HEK293 (cell line): Measurements from ENCODE around the gene MSANTD1.

Experiments
- CTCF ChIA-PET: fragments of 350-600 bp; formaldehyde crosslinking; extraction: SDS; loops from one replicate; lab custom pipeline; 2021; ENCODE audit warnings: antibody characterized with exemption; lab: Yijun Ruan, JAX
- POLR2A ChIA-PET: fragments of 300-600 bp; formaldehyde crosslinking; extraction: SDS; loops from one replicate; lab custom pipeline; 2020; ENCODE audit warnings: antibody characterized with exemption, inconsistent platforms; lab: Yijun Ruan, JAX
- H3K27ac ChIP-seq: fragments of 200-500 bp; sonication (Bioruptor generic); 2 replicates; pipeline ENCODE4 v1.5.1; 2014; ENCODE audit warnings: low read depth, low read length, control low read depth, inconsistent platforms; ENCODE audit errors: extremely low read depth
- H3K36me3 ChIP-seq, 2 experiments: fragments of 200-500 bp in 1 of 2; sonication (Bioruptor generic) in 1 of 2; 1 replicate in 1 of 2; 2 replicates in 1 of 2; pipeline ENCODE4 v1.5.1; 2014 to 2017; ENCODE audit warnings: inconsistent platforms in 2 of 2, low read length in 2 of 2; ENCODE audit not compliant: control insufficient read depth in 2 of 2, insufficient read depth in 1 of 2
- H3K4me1 ChIP-seq: fragments of 200-500 bp; sonication (Bioruptor generic); 2 replicates; pipeline ENCODE4 v1.5.1; 2014; ENCODE audit warnings: mild to moderate bottlenecking, low read length, inconsistent platforms; ENCODE audit not compliant: control insufficient read depth, insufficient read depth
- H3K4me3 ChIP-seq: 2 replicates; pipeline ENCODE4 v1.5.1; 2011; ENCODE audit warnings: low read depth, mild to moderate bottlenecking, control low read depth, low read length, moderate library complexity
- H3K9me3 ChIP-seq: fragments of 200-500 bp; sonication (Bioruptor generic); 2 replicates; pipeline ENCODE4 v1.5.1; 2014; ENCODE audit warnings: low read depth, low read length, inconsistent platforms; ENCODE audit not compliant: control insufficient read depth, insufficient read depth
- GLIS2 ChIP-seq: fragments of 450-650 bp; formaldehyde crosslinking; IDR thresholded peaks from 2 replicates; pipeline ENCODE4 v1.5.1; 2016; ENCODE audit warnings: missing biosample characterization, missing genetic modification characterization
- MZF1 ChIP-seq: fragments of 450-650 bp; formaldehyde crosslinking; IDR thresholded peaks from 2 replicates; pipeline ENCODE4 v1.5.1; 2017; ENCODE audit warnings: missing biosample characterization, missing genetic modification characterization, borderline replicate concordance
- SALL2 ChIP-seq: fragments of 450-650 bp; formaldehyde crosslinking; IDR thresholded peaks from 2 replicates; pipeline ENCODE4 v1.5.0; 2017; ENCODE audit warnings: missing biosample characterization, mild to moderate bottlenecking, missing genetic modification characterization, borderline replicate concordance
- YY2 ChIP-seq: fragments of 450-650 bp; formaldehyde crosslinking; IDR thresholded peaks from 2 replicates; pipeline ENCODE4 v1.5.1; 2016; ENCODE audit warnings: missing biosample characterization, missing genetic modification characterization
- ZNF114 ChIP-seq: fragments of 450-650 bp; formaldehyde crosslinking; IDR thresholded peaks from 2 replicates; pipeline ENCODE4 v1.5.0; 2017; ENCODE audit warnings: missing biosample characterization, missing genetic modification characterization
- ZNF146 ChIP-seq: fragments of 450-650 bp; formaldehyde crosslinking; IDR thresholded peaks from 2 replicates; pipeline ENCODE4 v1.5.1; 2016; ENCODE audit warnings: missing biosample characterization, missing genetic modification characterization
- ZNF202 ChIP-seq: fragments of 450-650 bp; formaldehyde crosslinking; IDR thresholded peaks from 2 replicates; pipeline ENCODE4 v1.5.1; 2016; ENCODE audit warnings: missing biosample characterization, missing genetic modification characterization, borderline replicate concordance
- ZNF221 ChIP-seq: fragments of 450-650 bp; formaldehyde crosslinking; IDR thresholded peaks from 2 replicates; pipeline ENCODE4 v1.5.1; 2017; ENCODE audit warnings: missing biosample characterization, missing genetic modification characterization, borderline replicate concordance
- ZNF335 ChIP-seq: fragments of 450-650 bp; formaldehyde crosslinking; conservative IDR thresholded peaks from 2 replicates; pipeline ENCODE4 v1.5.1; 2016; ENCODE audit warnings: missing biosample characterization, missing genetic modification characterization
- ZNF416 ChIP-seq: fragments of 450-650 bp; formaldehyde crosslinking; IDR thresholded peaks from 2 replicates; pipeline ENCODE4 v1.5.1; 2016; ENCODE audit warnings: missing biosample characterization, missing genetic modification characterization
- ZNF426 ChIP-seq: fragments of 450-650 bp; formaldehyde crosslinking; IDR thresholded peaks from 2 replicates; pipeline ENCODE4 v1.5.1; 2017; ENCODE audit warnings: missing biosample characterization, missing genetic modification characterization, mild to moderate bottlenecking, inconsistent platforms, moderate library complexity
- ZNF530 ChIP-seq: fragments of 450-650 bp; formaldehyde crosslinking; IDR thresholded peaks from 2 replicates; pipeline ENCODE4 v1.5.1; 2016; ENCODE audit warnings: low read depth, missing biosample characterization, missing genetic modification characterization
- ZNF660 ChIP-seq: fragments of 450-650 bp; IDR thresholded peaks from 2 replicates; pipeline ENCODE4 v1.5.1; 2018; ENCODE audit warnings: missing biosample characterization, mild to moderate bottlenecking, missing genetic modification characterization
- ZNF677 ChIP-seq: fragments of 450-650 bp; IDR thresholded peaks from 2 replicates; pipeline ENCODE4 v1.5.0; 2018; ENCODE audit warnings: missing biosample characterization, mild to moderate bottlenecking, missing genetic modification characterization, moderate library complexity
- ZNF768 ChIP-seq: fragments of 450-650 bp; formaldehyde crosslinking; IDR thresholded peaks from 2 replicates; pipeline ENCODE4 v1.5.1; 2018; ENCODE audit warnings: missing biosample characterization, mild to moderate bottlenecking, missing genetic modification characterization
- TF ChIP-seq, protein P1 (sequence below): fragments of 450-650 bp; IDR thresholded peaks from 2 replicates; pipeline ENCODE4 v1.5.1; 2018; ENCODE audit warnings: missing biosample characterization, missing genetic modification characterization
- TF ChIP-seq, protein P2 (sequence below): fragments of 450-650 bp; formaldehyde crosslinking; IDR thresholded peaks from 2 replicates; pipeline ENCODE4 v1.5.0; 2017; ENCODE audit warnings: missing biosample characterization, missing genetic modification characterization, borderline replicate concordance
- TF ChIP-seq, protein P3 (sequence below): IDR thresholded peaks from 2 replicates; pipeline ENCODE4 v1.6.1; 2011; ENCODE audit warnings: mild to moderate bottlenecking, low read depth, low read length, borderline replicate concordance
- TF ChIP-seq, protein P4 (sequence below): fragments of 450-650 bp; formaldehyde crosslinking; IDR thresholded peaks from 2 replicates; pipeline ENCODE4 v1.5.1; 2017; ENCODE audit warnings: missing biosample characterization, mild to moderate bottlenecking, missing genetic modification characterization, moderate library complexity

The MSANTD1 gene

DNA sequence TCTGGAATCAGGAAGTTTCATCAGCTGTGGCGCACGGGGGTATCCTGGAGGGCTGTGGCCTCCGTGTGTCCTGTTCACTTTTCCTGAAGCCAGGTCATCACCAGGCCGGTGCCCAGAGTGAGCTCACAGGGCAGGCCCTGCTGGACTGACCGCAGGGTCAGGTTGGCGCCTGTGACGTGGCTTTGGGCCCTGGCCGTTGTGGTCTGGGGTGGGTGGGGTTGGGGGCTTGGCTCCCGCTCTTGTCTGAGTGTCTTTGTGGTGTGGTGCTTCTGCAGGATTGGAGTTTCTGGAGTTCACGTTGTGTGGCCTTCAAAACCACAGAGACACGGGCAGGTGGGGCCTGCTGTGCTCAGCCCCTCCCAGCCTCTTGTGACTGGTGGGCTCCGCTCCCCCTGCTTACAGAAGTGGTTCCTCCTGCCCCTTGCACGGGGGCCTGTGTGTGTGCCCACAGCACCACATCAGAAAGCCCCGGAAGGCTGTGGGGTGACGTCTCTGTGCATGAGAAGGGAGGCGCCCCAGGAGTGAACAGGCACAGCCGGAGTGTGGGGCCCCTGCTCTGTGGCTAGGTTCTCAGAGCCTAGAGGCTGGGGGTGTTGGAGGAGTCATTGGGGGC, 53.3 kb downstream of the MSANTD1 start:
- Histone ChIP-seq H3K27ac (no peak overlapping the region), H3K4me1 (no peaks in the 10 kb centered on the region), H3K4me3 (no peak overlapping the region), H3K36me3 (no peaks in the 10 kb centered on the region), H3K9me3 (no peaks in the 10 kb centered on the region)
- TF ChIP-seq GLIS2 (tag by site-specific recombination), result 0 out of 2 replicates have a peak, but pooled peaks have one; percentile 12
- no peak for TF ChIP-seq MZF1 (tag by site-specific recombination)
- CTCF ChIA-PET, result no interaction called here
- POLR2A ChIA-PET, result no interaction called here

DNA sequence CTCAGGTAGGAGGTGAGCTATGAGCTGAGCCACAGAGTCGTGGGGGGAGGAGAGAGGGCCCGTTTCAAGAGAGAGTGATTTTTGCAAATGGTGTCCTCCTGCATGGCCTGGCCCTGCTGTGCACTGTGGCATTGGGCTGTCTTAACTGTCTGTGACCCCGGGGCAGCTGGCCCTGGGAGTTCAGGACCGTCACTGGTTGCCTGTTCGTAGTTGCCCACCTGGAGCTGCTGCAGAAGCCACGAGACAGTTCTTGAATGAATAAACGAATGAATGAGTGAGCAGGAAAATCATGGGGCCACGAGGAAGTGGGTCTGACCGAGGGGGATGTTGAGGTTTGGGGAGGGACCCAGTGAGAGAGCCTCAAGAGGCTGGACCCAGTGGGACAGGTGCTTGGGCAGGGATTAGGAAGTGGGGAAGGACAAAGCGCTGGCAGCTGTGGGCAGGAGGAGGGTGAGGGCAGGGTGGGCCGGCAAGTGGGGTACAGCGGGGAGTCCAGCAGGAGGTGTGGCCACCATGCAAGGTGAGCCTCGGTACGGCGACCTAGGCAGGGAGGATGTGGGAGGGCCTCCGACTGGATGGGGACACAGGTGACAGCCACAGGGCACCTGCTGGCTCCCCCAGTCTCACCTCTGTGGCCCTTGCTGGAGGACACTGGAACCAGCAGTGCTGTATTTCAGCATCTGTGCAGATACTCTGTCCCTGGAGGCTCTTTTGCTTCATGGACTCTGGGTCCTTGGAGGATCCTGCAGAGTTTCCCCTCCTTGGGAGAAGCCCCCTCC, 54.0 kb downstream of the MSANTD1 start:
- Histone ChIP-seq H3K36me3 (no peaks in the 10 kb centered on the region), H3K4me1 (no peaks in the 10 kb centered on the region), H3K4me3 (no peak overlapping the region), H3K9me3 (no peaks in the 10 kb centered on the region), H3K27ac (no peak overlapping the region)
- no peak for TF ChIP-seq ZNF146 (tag by site-specific recombination)
- TF ChIP-seq ZNF335 (tag by site-specific recombination), result no peak
- TF ChIP-seq ZNF660 (tag by site-specific recombination), result no peak
- TF ChIP-seq ZNF768 (tag by site-specific recombination), result no peak
- TF ChIP-seq ZNF202 (tag by site-specific recombination), result no peak
- TF ChIP-seq, protein P1, sequence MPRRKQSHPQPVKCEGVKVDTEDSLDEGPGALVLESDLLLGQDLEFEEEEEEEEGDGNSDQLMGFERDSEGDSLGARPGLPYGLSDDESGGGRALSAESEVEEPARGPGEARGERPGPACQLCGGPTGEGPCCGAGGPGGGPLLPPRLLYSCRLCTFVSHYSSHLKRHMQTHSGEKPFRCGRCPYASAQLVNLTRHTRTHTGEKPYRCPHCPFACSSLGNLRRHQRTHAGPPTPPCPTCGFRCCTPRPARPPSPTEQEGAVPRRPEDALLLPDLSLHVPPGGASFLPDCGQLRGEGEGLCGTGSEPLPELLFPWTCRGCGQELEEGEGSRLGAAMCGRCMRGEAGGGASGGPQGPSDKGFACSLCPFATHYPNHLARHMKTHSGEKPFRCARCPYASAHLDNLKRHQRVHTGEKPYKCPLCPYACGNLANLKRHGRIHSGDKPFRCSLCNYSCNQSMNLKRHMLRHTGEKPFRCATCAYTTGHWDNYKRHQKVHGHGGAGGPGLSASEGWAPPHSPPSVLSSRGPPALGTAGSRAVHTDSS (tag by site-specific recombination), result no peak
- TF ChIP-seq, protein P2, sequence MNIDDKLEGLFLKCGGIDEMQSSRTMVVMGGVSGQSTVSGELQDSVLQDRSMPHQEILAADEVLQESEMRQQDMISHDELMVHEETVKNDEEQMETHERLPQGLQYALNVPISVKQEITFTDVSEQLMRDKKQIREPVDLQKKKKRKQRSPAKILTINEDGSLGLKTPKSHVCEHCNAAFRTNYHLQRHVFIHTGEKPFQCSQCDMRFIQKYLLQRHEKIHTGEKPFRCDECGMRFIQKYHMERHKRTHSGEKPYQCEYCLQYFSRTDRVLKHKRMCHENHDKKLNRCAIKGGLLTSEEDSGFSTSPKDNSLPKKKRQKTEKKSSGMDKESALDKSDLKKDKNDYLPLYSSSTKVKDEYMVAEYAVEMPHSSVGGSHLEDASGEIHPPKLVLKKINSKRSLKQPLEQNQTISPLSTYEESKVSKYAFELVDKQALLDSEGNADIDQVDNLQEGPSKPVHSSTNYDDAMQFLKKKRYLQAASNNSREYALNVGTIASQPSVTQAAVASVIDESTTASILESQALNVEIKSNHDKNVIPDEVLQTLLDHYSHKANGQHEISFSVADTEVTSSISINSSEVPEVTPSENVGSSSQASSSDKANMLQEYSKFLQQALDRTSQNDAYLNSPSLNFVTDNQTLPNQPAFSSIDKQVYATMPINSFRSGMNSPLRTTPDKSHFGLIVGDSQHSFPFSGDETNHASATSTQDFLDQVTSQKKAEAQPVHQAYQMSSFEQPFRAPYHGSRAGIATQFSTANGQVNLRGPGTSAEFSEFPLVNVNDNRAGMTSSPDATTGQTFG, result no peak
- TF ChIP-seq, protein P3, sequence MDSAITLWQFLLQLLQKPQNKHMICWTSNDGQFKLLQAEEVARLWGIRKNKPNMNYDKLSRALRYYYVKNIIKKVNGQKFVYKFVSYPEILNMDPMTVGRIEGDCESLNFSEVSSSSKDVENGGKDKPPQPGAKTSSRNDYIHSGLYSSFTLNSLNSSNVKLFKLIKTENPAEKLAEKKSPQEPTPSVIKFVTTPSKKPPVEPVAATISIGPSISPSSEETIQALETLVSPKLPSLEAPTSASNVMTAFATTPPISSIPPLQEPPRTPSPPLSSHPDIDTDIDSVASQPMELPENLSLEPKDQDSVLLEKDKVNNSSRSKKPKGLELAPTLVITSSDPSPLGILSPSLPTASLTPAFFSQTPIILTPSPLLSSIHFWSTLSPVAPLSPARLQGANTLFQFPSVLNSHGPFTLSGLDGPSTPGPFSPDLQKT, result no peak
- no peak for TF ChIP-seq ZNF114 (tag by site-specific recombination)
- TF ChIP-seq SALL2 (tag by site-specific recombination), result no peak
- no peak for TF ChIP-seq ZNF221 (tag by site-specific recombination)
- no peak for TF ChIP-seq ZNF426 (tag by site-specific recombination)
- TF ChIP-seq YY2, result no peak
- no peak for TF ChIP-seq ZNF677 (tag by site-specific recombination)
- POLR2A ChIA-PET, result no interaction called here
- CTCF ChIA-PET, result no interaction called here

DNA sequence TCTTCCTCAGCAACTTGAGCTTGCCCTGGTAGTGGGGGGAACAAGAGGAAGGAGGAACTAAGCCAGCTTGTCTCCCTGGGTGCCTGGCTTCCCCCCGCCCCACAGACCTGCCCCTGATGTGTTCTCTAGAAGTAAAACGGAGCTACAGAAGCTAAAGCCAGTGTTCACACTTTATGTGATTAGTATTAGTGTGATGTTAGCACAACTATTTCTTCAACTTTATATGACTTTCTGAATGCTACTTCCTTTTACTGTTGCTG, 54.5 kb downstream of the MSANTD1 start:
- no peak overlapping the region for H3K4me3 ChIP-seq
- H3K4me1 ChIP-seq, result no peaks in the 10 kb centered on the region
- ChIA-PET CTCF (interaction anchor here (0.6 kb wide), 1 partner anchor 9 kb away, joined by 5 read pairs; no protein-coding TSS in a partner anchor), POLR2A (interaction anchor here (1.2 kb wide), 1 partner anchor 11 kb away, joined by 3 read pairs; no protein-coding TSS in a partner anchor)
- H3K9me3 ChIP-seq, result no peaks in the 10 kb centered on the region
- no peak overlapping the region for H3K27ac ChIP-seq
- no peaks in the 10 kb centered on the region for H3K36me3 ChIP-seq
- TF ChIP-seq ZNF530 (tag by site-specific recombination), result no peak
- TF ChIP-seq ZNF416 (tag by site-specific recombination), result no peak
- TF ChIP-seq, protein P4, sequence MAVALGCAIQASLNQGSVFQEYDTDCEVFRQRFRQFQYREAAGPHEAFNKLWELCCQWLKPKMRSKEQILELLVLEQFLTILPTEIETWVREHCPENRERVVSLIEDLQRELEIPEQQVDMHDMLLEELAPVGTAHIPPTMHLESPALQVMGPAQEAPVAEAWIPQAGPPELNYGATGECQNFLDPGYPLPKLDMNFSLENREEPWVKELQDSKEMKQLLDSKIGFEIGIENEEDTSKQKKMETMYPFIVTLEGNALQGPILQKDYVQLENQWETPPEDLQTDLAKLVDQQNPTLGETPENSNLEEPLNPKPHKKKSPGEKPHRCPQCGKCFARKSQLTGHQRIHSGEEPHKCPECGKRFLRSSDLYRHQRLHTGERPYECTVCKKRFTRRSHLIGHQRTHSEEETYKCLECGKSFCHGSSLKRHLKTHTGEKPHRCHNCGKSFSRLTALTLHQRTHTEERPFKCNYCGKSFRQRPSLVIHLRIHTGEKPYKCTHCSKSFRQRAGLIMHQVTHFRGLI (tag by site-specific recombination), result no peak
- TF ChIP-seq, protein P1 (tag by site-specific recombination), result no peak
